ENCODE measurements around the gene HOXC4.
"Not testable (repeated sequence)": the region's sequence is repeated elsewhere in the genome, so short reads cannot be mapped to it uniquely, and the experiment has no call there.

The HOXC4 gene

DNA sequence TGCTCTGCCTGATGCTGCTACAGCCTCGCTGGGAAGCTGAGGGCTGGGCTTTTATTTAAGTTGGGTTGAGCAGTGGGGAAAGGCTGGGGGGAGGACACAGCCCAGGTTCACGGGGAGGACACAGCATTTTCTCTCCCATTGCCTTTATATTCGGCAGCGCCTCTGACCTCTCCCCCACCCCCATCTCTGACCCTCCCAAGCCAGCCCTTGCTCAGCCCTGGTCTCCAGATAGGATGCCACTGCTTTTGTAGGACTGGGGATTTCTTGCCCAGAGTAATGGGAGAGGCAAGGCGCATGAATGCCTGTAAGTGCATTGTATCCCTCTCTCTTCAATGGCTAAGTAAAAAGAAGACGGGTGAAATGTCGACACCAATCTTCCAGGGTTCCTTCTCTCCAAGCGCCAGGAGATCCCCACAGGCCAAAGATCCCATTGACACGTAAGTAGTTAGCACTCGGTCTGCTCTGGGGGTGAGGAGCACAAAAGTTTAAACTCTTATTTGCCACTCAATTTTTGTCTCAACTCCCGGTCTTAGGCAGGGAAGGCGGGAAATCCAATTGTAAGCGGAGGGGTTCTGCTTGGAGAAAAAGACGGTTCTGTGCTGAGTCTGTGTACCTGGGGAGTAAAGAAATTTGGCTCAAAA is 4.6 kb downstream of the HOXC4 start:
- DNase-seq (ENCODE audit: low read depth): no peak

DNA sequence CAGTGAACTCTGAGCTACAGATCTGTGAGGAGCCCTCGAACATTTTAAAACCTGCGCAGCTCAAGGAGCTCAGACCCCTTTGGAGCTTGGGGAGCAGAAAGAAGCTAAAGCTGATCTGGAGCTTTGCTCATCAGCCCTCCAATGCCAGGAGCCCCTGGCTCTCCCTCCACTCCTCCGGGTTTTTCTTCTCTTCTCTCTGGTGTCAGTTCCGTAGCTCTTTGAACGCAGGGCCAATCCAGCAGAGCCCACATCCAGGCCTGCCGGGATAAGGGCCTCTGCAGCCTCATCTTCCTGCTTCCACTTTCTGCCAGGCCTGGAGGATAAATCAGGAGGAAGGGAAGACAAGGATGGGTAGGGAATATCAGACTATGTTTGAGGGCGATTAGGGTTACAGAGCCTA is 6.0 kb downstream of the HOXC4 start:
- no peak for DNase-seq (ENCODE audit: low read depth)

- no peak for DNase-seq (ENCODE audit: low read depth)
Observed at GRCh38 chr12:54060174-54060974, 6.7 kb downstream of the HOXC4 start.

DNA sequence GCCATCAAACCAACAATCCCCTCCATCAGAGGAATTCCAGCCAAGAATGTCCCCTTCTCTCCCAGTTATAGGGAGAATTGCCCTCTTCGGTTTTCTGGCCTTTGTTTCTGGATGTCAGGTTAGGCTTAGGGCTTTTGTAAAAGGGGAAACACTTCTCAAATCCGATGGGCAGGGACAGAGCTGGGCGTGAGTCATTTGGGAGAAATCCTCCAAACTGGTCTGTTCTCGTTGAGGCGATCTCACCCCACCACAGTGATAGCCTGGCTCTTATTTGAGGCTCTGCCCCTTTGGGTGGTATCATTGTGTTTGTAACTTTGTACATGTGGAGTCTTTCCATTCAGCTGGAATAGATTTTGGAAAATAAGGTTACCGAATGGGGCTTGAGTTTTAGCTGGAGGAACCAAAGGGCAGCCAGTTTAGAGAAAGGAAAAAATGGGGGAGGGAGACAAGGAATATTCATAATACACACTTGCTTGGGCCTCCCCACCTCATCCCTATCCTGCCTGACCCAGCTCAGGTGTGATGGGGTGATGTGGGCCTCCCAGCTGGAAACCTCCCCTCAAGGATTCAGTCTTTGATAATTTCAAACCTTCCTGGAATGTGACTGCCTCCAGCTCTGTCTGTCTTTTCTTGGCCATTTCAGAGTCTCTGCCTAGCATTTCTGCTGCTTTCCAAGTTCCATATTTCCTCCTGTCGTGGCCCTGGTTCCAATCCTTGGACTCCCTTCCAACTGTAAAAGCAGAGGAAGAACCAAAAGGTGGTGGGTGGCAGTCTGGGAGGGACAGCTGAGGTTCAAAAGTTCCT is 7.5 kb downstream of the HOXC4 start:
- no peak for DNase-seq (ENCODE audit: low read depth)

GRCh38 chr12:54065677-54066076 is 12.0 kb downstream of the HOXC4 start:
- DNase-seq (ENCODE audit: low read depth): no peak

GRCh38 chr12:54066408-54066807 is 12.8 kb downstream of the HOXC4 start:
- DNase-seq (ENCODE audit: low read depth): no peak

DNA sequence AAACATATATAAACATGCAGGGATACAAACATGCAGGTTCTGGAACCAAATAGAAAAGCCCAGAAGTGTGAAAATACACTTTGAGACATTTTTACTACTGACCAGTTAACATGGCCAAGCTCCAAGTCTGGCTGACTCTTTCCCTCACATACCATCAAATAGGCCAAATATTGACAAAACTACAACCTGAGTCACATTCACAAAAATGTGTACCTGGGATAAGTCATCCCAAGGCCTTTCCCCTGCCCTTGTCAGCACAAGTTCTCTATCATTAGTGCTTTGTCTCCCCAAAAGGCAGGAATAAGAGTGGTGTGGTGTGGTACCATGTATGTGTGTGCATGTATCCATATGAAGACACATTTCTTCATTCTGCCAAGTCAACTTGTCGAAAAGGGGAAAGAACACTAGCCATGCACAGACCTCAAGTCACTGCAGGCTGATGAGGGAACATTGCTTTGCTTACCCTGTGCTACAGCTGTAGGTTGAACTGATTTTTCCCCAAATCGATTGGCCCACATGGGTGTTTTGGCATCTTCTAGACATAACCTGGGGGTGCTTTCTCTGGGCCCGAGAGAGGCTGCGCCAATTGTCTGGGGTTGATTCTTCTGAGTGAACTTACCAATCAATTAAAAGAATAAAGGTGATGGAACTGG is 14.9 kb downstream of the HOXC4 start:
- no peak for DNase-seq (ENCODE audit: low read depth)

DNA sequence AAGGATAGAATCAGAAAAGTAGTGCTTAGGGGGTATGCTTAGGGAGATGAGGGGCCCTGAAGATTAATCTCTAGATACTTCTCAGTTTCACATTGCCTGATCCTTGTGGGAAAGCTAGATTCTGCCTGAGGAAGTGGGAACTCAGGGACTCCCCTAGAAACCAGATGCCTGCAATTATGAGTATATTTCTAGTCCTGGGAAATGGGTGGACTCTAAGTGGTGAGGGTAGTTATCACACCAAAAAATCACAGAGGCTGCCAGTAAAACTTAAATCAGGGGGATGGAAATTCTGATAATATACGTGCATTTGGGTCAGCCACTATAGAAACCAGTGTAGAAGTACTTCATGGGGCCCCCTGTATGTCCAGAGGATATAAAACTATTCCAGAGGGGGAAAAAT is 18.3 kb downstream of the HOXC4 start:
- DNase-seq (ENCODE audit: low read depth): no peak

DNA sequence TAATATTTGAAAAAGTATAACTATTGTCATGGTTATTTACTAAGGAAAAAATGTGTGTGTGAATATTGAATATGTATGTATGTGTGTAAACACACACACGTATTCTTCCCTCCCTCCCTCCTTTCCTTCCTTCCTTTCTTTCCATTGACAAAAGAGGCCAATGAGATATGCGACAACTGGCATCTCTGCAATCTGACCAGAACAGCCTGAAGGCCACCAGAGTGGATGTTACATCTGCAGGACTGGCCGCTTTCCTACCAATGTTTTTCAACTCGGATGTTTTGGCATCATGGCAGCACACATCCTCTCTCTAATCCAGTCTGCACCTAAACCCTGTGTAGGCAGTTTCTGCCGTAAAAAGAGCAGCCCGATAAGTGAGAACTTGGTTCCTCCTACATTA is 20.7 kb downstream of the HOXC4 start:
- DNase-seq (ENCODE audit: low read depth): no peak

DNA sequence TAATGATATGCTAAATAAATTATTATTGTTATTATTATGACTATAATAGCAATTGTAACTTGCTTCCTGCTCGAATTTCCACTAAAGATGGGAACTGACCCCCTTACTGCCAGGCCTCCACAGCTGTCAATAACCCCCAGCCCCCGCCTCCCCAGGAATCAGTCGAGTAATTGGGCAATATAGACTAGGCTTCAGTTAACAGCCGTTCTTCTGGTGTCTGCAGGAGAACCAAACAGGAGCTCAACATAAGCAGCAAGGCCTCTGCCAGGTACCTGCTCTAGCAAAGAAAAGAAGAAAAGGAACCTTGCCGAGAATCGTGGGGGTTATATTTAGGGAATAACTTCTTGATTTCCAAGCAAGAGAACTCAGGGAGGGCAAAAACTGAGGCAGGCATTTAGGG is 21.8 kb downstream of the HOXC4 start:
- DNase-seq (ENCODE audit: low read depth): no peak

GRCh38 chr12:54075974-54076373 is 22.3 kb downstream of the HOXC4 start:
- DNase-seq (ENCODE audit: low read depth): no peak

- not testable (repeated sequence) for DNase-seq (ENCODE audit: low read depth)
Observed at GRCh38 chr12:54077843-54078242, 24.2 kb downstream of the HOXC4 start.

- DNase-seq (ENCODE audit: low read depth): not testable (repeated sequence)
Observed at GRCh38 chr12:54079115-54079514, 25.5 kb downstream of the HOXC4 start.

DNA sequence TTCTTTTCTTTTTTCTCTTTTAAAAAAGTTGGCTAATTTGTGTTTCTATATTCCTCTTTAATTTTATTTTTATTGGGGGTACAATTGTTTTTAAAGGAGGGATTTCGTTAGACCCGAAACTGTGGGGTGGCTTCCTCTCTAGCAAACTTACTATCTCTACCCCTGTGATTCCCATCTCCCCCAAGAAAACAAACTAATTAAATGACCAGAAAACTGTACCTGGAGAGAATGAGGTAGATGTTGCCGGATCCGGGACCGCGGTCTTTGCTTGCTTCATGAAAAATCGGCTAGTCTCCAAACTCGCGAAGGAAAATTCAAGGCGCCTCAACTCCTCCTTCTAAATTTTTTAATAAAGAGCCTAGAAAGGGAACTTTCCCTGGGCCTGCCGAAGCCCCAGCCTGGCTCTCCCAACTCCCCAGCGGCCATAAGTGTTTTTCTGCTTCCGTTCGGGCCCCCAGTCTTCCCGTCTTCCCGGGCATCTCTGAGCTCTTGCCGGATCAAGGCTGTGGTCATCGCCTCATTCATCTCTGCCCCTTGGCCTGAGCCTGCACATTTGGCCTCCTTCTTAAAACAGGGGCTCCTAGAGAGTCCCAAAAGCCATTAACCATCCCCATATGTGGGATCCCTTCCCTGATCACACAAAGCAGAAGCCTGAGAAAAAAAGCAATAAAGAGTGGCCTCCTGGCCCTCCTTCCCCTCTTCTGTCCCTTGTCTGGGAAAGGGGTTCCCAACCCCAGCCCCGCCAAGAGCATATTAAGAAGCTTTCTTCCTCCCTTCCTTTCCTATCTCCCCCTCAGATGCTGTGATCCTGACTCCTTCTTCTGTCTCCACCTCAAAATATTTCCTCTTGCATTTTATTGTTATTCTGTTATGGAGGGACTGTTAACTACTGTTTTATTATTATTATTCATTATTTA is 26.6 kb downstream of the HOXC4 start:
- not testable (repeated sequence) for DNase-seq (ENCODE audit: low read depth)

DNA sequence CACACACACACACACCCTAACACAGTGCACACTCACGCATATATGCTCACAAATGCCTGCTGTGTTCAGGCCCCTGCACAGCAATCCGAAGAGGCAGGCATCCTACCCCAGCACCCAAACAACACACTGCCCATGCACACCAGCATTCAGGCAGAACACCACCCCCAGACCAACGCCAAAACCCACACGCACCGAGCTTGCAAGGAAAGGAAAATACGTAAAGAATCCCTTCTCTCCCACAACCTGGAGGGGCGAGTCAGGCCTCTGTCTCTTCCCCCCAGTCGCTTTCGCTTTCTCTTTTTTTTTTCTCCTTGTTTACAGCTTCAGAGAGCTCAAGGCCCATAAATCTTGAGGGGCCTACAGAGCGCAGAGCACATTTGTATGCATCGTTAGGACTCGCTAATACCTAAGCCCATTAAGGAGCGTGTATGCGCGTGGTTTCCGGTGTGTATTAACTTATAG is 27.4 kb downstream of the HOXC4 start:
- DNase-seq (ENCODE audit: low read depth): not testable (repeated sequence)

DNA sequence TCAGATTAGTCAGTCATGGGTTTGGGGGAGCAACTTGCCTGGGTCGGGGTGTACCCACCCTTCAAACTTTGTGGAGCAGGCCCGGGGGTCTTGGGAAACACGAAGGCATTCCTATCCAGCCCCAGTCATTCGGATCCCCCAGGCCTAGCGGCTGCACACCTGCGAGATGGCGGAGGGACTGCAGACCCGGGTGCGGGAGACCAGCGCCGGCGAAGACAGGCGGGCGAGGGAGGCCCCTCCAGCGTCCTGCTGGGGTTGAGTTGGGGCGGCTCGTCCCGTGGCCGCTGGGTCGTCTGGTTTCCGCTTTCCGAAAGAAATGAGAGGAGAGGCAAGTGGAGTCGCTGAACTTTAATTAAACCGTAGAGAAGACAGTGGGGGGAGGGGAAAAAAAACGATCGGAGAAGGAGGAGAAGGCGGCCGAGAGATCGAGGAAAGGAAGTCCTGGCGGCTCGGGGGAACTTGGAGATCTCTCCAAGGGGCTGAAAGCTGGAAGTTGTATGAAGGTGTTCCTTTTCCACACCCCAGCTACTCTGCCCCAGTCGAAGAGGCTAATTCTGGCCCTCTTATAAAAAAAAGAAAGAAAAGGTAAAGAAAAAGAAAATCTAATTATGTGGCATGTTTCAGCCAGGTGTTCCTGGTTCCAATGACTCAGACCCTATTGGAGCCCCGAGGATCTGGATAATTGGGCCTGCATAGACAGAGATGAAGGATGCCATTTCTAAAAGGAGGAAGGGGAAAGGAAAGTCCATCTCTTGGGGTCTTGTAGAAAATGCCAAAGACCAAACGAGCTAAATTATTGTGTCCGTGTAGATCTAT is 28.2 kb downstream of the HOXC4 start:
- DNase-seq (ENCODE audit: low read depth): not testable (repeated sequence)

GRCh38 chr12:54082397-54082892 is 28.8 kb downstream of the HOXC4 start:
- DNase-seq (ENCODE audit: low read depth): no peak

- DNase-seq (ENCODE audit: low read depth): not testable (repeated sequence)
Observed at GRCh38 chr12:54088011-54088410, 34.4 kb downstream of the HOXC4 start.

- not testable (repeated sequence) for DNase-seq (ENCODE audit: low read depth)
Observed at GRCh38 chr12:54089465-54089864, 35.8 kb downstream of the HOXC4 start.

DNA sequence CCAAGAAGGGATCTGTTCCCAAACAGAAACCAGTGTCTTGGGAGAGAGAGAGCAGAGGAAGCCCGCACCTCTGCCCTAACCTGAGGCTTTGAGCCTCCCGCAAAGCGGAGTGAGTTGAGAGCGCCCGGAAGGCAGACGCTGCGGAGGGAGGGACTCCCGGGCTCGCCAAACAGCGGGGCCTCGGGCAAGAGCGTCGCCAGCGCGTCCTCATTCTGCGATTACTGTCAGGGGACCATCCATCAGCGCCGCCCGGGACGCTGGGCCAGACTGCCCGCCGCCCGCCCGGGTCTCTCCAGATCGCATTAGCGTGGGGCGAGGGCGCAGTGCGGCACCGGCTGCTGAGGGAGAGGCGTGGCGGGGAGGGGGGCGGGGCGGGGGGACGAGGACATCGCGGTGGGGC is 36.7 kb downstream of the HOXC4 start:
- DNase-seq (ENCODE audit: low read depth): not testable (repeated sequence)

All from HS-5 (cell line).